Osteoblast (primary cell): Measurements from ENCODE around the gene KIF17. TPM values are rescaled to one million over a fixed set of nuclear protein-coding genes. Genes with fewer than 3 reads are reported as not detected.

Experiments
- DNase-seq: peaks from one replicate; pipeline ENCODE4 v3.0.0; 2011; ENCODE audit warnings: low spot score, mixed read lengths; ENCODE audit not compliant: insufficient read length; ENCODE audit errors: missing footprints
- H2AFZ ChIP-seq: 2 replicates; pipeline ENCODE4 v1.6.0; 2011; ENCODE audit warnings: mild to moderate bottlenecking, low read length
- H3K27ac ChIP-seq: 2 replicates; pipeline ENCODE4 v1.5.1; 2011; ENCODE audit warnings: mild to moderate bottlenecking, low read depth, low read length, moderate library complexity
- H3K27me3 ChIP-seq: 2 replicates; pipeline ENCODE4 v1.6.0; 2012; ENCODE audit warnings: mild to moderate bottlenecking, control low read depth, inconsistent platforms, low read length, moderate library complexity; ENCODE audit not compliant: insufficient read depth
- H3K36me3 ChIP-seq: 2 replicates; pipeline ENCODE4 v1.5.1; 2011; ENCODE audit warnings: mild to moderate bottlenecking, low read length, control low read depth, moderate library complexity; ENCODE audit not compliant: insufficient read depth
- H3K4me1 ChIP-seq: 2 replicates; pipeline ENCODE4 v1.5.1; 2011; ENCODE audit warnings: mild to moderate bottlenecking, low read length, control low read depth, moderate library complexity; ENCODE audit not compliant: insufficient read depth
- H3K4me2 ChIP-seq: 2 replicates; pipeline ENCODE4 v1.6.0; 2011; ENCODE audit warnings: mild to moderate bottlenecking, low read length; ENCODE audit not compliant: insufficient read depth
- H3K4me3 ChIP-seq: fragments of 200-600 bp; sonication (generic); 3 replicates; pipeline ENCODE4 v1.5.1; 2012; ENCODE audit warnings: mild to moderate bottlenecking, low read length, inconsistent platforms; ENCODE audit not compliant: insufficient read depth
- H3K79me2 ChIP-seq: 2 replicates; pipeline ENCODE4 v1.6.0; 2012; ENCODE audit warnings: mild to moderate bottlenecking, low read length, control low read depth, inconsistent platforms; ENCODE audit not compliant: insufficient read depth
- H3K9me3 ChIP-seq: 2 replicates; pipeline ENCODE4 v1.5.1; 2011; ENCODE audit warnings: low read depth, low read length, control low read depth
- H4K20me1 ChIP-seq: 2 replicates; pipeline ENCODE4 v1.6.0; 2012; ENCODE audit warnings: mild to moderate bottlenecking, low read length, control low read depth; ENCODE audit not compliant: insufficient read depth
- total RNA-seq: library from RNA; depleted of rRNA; stranded (reverse); fragments of >200 nt; gene quantifications from 2 replicates; pipeline ENCODE4 v1.2.3, GENCODE V29; 2012
- TF ChIP-seq, protein P1 (sequence below): IDR thresholded peaks from 2 replicates; pipeline ENCODE4 v1.5.1; 2011; ENCODE audit warnings: mild to moderate bottlenecking, low read depth, low read length, moderate library complexity; ENCODE audit errors: extremely low read depth

KIF17 gene
- total RNA-seq, 1 donor, result 0.36 TPM

DNA sequence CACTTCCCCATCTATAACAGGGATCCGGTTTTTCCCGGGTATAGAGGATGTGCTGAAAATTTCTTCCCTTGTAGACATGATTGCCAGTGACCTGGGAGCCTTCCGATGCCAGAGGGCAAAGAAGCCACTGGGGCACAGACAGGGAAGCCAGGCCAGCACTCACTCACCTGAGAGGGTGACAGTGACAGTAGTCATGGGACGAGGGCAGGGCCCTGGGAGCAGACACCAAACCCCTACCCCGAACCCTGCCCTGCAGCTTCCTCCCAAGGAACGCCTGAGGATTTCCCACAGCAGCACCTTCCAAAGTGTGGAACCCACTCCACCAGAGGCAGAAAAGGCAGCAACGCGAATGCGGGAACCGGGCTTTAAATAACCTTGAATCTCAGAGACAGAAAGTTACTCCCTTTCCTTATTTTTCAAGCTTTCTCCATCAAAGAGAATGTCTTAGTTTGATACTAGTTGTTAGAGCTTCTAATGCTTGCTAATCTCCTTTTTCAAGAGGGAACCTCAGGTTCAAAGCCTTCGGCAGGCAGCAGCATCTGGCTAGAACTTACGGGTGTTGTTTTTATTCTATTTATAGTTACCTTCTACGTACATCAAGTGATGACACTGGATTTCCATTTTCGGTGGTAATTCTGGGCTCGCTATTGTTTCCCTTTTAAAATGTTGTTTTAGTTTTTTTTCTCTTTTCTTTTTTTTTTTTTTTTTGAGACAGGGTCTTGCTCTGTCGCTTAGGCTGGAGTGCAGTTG lies 59.5 kb downstream of the KIF17 start:
- Histone ChIP-seq H4K20me1 (peaks cover 14% of the 10 kb centered on the region), H3K79me2 (peaks cover 60% of the 10 kb centered on the region), H3K4me1 (peaks cover 14% of the 10 kb centered on the region), H3K27me3 (no peaks in the 10 kb centered on the region), H3K4me3 (no peak overlapping the region), H3K36me3 (peaks cover 41% of the 10 kb centered on the region), H2AFZ (no peak overlapping the region), H3K4me2 (no peak overlapping the region), H3K9me3 (no peaks in the 10 kb centered on the region), H3K27ac (no peak overlapping the region)
- TF ChIP-seq, protein P1, sequence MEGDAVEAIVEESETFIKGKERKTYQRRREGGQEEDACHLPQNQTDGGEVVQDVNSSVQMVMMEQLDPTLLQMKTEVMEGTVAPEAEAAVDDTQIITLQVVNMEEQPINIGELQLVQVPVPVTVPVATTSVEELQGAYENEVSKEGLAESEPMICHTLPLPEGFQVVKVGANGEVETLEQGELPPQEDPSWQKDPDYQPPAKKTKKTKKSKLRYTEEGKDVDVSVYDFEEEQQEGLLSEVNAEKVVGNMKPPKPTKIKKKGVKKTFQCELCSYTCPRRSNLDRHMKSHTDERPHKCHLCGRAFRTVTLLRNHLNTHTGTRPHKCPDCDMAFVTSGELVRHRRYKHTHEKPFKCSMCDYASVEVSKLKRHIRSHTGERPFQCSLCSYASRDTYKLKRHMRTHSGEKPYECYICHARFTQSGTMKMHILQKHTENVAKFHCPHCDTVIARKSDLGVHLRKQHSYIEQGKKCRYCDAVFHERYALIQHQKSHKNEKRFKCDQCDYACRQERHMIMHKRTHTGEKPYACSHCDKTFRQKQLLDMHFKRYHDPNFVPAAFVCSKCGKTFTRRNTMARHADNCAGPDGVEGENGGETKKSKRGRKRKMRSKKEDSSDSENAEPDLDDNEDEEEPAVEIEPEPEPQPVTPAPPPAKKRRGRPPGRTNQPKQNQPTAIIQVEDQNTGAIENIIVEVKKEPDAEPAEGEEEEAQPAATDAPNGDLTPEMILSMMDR, result no peak
- DNase-seq, result peak; percentile 46

DNA sequence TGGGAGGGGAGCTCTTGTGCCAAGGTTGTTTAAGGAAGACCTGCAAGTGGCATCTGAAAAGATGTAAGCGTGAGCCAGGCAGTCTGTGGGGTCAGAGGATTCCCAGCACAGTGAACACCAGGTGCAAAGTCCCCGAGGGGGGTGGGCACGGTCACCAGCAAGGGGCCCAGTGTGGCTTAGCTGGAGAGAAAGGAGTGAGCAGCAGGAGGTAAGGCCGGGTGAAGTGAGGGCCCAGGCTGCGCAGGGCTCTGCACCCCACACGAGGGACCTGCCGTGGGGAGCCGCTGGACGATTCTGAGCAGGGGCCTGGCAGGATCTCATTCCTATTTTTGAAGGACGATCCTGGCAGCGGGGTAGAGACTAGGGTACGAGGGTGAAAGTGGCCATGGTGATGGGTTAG lies 60.8 kb downstream of the KIF17 start:
- TF ChIP-seq, protein P1, result no peak
- Histone ChIP-seq H3K27me3 (no peaks in the 10 kb centered on the region), H2AFZ (no peak overlapping the region), H3K27ac (no peak overlapping the region), H3K9me3 (no peaks in the 10 kb centered on the region), H4K20me1 (peaks cover 17% of the 10 kb centered on the region), H3K4me1 (peaks cover 11% of the 10 kb centered on the region), H3K36me3 (peaks cover 54% of the 10 kb centered on the region), H3K79me2 (peaks cover 60% of the 10 kb centered on the region), H3K4me3 (no peak overlapping the region), H3K4me2 (no peak overlapping the region)
- DNase-seq, result no peak

DNA sequence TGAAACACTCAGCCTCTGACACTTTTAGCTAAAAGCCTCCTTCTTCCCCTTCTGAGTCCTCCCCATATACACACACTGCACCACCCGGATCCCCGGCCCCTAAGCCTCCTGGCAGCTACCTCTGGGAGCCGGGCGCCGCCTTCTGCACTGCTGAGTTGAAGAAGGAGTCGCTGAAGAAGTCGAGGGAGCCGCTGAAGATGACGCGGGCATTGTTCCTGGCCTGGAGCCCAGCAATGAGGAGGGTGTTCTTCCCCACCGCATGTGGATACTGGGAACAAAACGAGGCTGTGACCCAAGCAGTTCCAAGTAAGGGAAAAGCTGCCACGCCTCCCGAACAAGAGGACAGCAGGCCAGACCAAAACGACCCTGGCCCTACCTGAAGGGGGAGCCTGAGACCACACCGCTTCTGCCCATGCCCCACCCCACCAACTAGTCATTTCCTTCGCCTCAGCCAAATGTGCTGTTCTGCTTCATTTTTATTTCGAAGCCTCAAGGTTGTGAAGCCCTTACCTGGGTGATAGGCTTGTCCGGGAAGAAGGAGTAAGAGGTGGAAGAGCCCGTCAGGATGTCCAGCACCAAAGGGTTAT lies 63.6 kb downstream of the KIF17 start:
- TF ChIP-seq, protein P1, result no peak
- Histone ChIP-seq H3K4me1 (no peaks in the 10 kb centered on the region), H3K4me3 (no peak overlapping the region), H3K27me3 (no peaks in the 10 kb centered on the region), H3K36me3 (peaks cover 78% of the 10 kb centered on the region), H3K27ac (no peak overlapping the region), H3K4me2 (no peak overlapping the region), H4K20me1 (peaks cover 11% of the 10 kb centered on the region), H2AFZ (no peak overlapping the region), H3K9me3 (no peaks in the 10 kb centered on the region), H3K79me2 (peaks cover 39% of the 10 kb centered on the region)
- DNase-seq, result peak; percentile 36

DNA sequence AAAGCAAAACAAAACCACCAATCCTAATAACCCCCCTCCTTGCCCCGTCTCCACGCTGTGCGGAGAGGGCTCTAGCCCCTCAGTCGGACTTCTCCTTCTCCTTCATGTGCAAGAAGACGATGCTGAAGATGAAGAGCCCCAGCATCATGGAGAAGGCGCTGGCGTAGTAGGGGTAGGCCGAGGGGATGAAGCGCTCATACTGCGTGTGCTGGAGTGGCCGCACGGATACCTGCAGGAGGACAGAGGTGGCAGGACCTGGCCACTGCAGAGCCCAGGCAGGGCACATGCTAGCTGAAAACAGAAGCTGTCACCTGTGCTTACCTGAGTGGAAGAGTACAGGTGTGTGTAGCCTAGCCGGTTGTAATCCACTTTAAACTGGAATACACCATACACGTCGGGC lies 65.5 kb downstream of the KIF17 start:
- Histone ChIP-seq H3K4me2 (no peak overlapping the region), H2AFZ (no peak overlapping the region), H3K36me3 (peaks cover 80% of the 10 kb centered on the region), H3K4me3 (no peak overlapping the region), H3K27me3 (no peaks in the 10 kb centered on the region), H3K4me1 (no peaks in the 10 kb centered on the region), H3K79me2 (peaks cover 20% of the 10 kb centered on the region), H3K9me3 (no peaks in the 10 kb centered on the region), H3K27ac (no peak overlapping the region), H4K20me1 (peaks cover 11% of the 10 kb centered on the region)
- DNase-seq, result peak; percentile 29
- TF ChIP-seq, protein P1, result no peak
